Ishikawa (cell line): Measurements from ENCODE around the gene RNASEH1.

Source experiments
- CEBPB ChIP-seq: IDR thresholded peaks from 2 replicates; pipeline ENCODE4 v1.6.1; 2012
- EP300 ChIP-seq: IDR thresholded peaks from 2 replicates; pipeline ENCODE4 v1.6.1; 2012; ENCODE audit warnings: borderline replicate concordance
- MAX ChIP-seq: IDR thresholded peaks from 2 replicates; pipeline ENCODE4 v1.6.1; 2012
- REST ChIP-seq: IDR thresholded peaks from 2 replicates; pipeline ENCODE4 v1.6.1; 2012; ENCODE audit warnings: low read depth, mild to moderate bottlenecking
- YY1 ChIP-seq: IDR thresholded peaks from 2 replicates; pipeline ENCODE4 v1.6.1; 2012; ENCODE audit warnings: low read depth

- TF ChIP-seq EP300 (no peak), CEBPB (no peak), MAX (no peak), YY1 (no peak), REST (no peak)
These were observed 46.2 kb upstream of the RNASEH1 start for GRCh38 chr2:3604207-3604877.
